Loucy (cell line): ENCODE results near the gene CUL3.

Experiments used
- EZH2phosphoT487 ChIP-seq: fragments of 200-600 bp; IDR thresholded peaks from 2 replicates; pipeline ENCODE4 v1.6.1; 2018; ENCODE audit warnings: antibody characterized with exemption, mild to moderate bottlenecking, moderate library complexity, borderline replicate concordance
- TF ChIP-seq, protein P1 (sequence below): fragments of 200-600 bp; sonication (generic); conservative IDR thresholded peaks from 2 replicates; pipeline ENCODE4 v1.5.1; 2014; ENCODE audit warnings: mild to moderate bottlenecking, antibody characterized with exemption, low read length

- TF ChIP-seq, protein P1, sequence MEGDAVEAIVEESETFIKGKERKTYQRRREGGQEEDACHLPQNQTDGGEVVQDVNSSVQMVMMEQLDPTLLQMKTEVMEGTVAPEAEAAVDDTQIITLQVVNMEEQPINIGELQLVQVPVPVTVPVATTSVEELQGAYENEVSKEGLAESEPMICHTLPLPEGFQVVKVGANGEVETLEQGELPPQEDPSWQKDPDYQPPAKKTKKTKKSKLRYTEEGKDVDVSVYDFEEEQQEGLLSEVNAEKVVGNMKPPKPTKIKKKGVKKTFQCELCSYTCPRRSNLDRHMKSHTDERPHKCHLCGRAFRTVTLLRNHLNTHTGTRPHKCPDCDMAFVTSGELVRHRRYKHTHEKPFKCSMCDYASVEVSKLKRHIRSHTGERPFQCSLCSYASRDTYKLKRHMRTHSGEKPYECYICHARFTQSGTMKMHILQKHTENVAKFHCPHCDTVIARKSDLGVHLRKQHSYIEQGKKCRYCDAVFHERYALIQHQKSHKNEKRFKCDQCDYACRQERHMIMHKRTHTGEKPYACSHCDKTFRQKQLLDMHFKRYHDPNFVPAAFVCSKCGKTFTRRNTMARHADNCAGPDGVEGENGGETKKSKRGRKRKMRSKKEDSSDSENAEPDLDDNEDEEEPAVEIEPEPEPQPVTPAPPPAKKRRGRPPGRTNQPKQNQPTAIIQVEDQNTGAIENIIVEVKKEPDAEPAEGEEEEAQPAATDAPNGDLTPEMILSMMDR = no peak
- no peak for TF ChIP-seq EZH2phosphoT487
Measured at GRCh38 chr2:224586127-224586695, 1.0 kb upstream of the CUL3 start.
